ENCODE results near the gene UCP2. TPM values are rescaled to one million over a fixed set of nuclear protein-coding genes. Genes with fewer than 3 reads are reported as not detected.

Gene UCP2
- total and polyA plus RNA-seq, 9 of the 15 experiments (the other 6 are each of a cell fraction or from before 2014, with no cell fraction given): 19.2 to 216 (median 87.9) TPM

GRCh38 chr11:74024261-74025029 lies 41.8 kb upstream of the UCP2 start (continued):
- TF ChIP-seq JUN (IDR thresholded peaks at IDR 0.05; ENCODE audit: borderline replicate concordance, low read depth, low read length) (peak; percentile 61), JUN (CRISPR knock-in tag; IDR thresholded peaks at IDR 0.05; ENCODE audit: borderline replicate concordance) (no peak), ZEB2 (IDR thresholded peaks at IDR 0.05) (no peak), HCFC1 (IDR thresholded peaks at IDR 0.05; ENCODE audit: low read depth, low read length) (no peak), POLR3G (IDR thresholded peaks at IDR 0.05; ENCODE audit: extremely low read depth, insufficient read length, insufficient replicate concordance) (no peak), RCOR1 (IDR thresholded peaks at IDR 0.05; ENCODE audit: borderline replicate concordance in 1 of 2, low read depth in 2 of 2, low read length in 2 of 2) (peak in 1 of 2 experiments; percentile 73; a peak in 1 of 4 replicates), NFXL1 (CRISPR knock-in tag; IDR thresholded peaks at IDR 0.05) (no peak), HMGN3 (IDR thresholded peaks at IDR 0.05; ENCODE audit: borderline replicate concordance, extremely low read depth, insufficient read length, low read depth, low read length) (no peak), ZNF140 (CRISPR knock-in tag; IDR thresholded peaks at IDR 0.05) (no peak), NFIX (CRISPR knock-in tag; IDR thresholded peaks at IDR 0.05; ENCODE audit: low read depth) (peak; percentile 76), ZNF551 (CRISPR knock-in tag; IDR thresholded peaks at IDR 0.05) (no peak), SP2 (IDR thresholded peaks at IDR 0.05; ENCODE audit: extremely low read depth, low read depth, low read length, poor library complexity, severe bottlenecking) (no peak), LARP7 (IDR thresholded peaks at IDR 0.05) (no peak), CHD2 (IDR thresholded peaks at IDR 0.05; ENCODE audit: low read depth, low read length) (no peak), MEIS2 (IDR thresholded peaks at IDR 0.05; ENCODE audit: partially characterized antibody) (peak; percentile 19), BCL6 (CRISPR knock-in tag; IDR thresholded peaks at IDR 0.05) (no peak), KLF10 (CRISPR knock-in tag; IDR thresholded peaks at IDR 0.05) (no peak), ZFP1 (CRISPR knock-in tag; IDR thresholded peaks at IDR 0.05) (no peak), ZNF780A (CRISPR knock-in tag; IDR thresholded peaks at IDR 0.05) (no peak), ZNF518B (CRISPR knock-in tag; IDR thresholded peaks at IDR 0.05) (no peak)
- TF ChIP-seq, protein P1, sequence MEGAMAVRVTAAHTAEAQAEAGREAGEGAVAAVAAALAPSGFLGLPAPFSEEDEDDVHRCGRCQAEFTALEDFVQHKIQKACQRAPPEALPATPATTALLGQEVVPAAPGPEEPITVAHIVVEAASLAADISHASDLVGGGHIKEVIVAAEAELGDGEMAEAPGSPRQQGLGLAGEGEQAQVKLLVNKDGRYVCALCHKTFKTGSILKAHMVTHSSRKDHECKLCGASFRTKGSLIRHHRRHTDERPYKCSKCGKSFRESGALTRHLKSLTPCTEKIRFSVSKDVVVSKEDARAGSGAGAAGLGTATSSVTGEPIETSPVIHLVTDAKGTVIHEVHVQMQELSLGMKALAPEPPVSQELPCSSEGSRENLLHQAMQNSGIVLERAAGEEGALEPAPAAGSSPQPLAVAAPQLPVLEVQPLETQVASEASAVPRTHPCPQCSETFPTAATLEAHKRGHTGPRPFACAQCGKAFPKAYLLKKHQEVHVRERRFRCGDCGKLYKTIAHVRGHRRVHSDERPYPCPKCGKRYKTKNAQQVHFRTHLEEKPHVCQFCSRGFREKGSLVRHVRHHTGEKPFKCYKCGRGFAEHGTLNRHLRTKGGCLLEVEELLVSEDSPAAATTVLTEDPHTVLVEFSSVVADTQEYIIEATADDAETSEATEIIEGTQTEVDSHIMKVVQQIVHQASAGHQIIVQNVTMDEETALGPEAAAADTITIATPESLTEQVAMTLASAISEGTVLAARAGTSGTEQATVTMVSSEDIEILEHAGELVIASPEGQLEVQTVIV (CRISPR knock-in tag; IDR thresholded peaks at IDR 0.05; ENCODE audit: borderline replicate concordance): no peak
- TF ChIP-seq, protein P2, sequence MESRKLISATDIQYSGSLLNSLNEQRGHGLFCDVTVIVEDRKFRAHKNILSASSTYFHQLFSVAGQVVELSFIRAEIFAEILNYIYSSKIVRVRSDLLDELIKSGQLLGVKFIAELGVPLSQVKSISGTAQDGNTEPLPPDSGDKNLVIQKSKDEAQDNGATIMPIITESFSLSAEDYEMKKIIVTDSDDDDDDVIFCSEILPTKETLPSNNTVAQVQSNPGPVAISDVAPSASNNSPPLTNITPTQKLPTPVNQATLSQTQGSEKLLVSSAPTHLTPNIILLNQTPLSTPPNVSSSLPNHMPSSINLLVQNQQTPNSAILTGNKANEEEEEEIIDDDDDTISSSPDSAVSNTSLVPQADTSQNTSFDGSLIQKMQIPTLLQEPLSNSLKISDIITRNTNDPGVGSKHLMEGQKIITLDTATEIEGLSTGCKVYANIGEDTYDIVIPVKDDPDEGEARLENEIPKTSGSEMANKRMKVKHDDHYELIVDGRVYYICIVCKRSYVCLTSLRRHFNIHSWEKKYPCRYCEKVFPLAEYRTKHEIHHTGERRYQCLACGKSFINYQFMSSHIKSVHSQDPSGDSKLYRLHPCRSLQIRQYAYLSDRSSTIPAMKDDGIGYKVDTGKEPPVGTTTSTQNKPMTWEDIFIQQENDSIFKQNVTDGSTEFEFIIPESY (CRISPR knock-in tag; IDR thresholded peaks at IDR 0.05): no peak

Data from K562 (cell line).